HEK293 (cell line): Measurements from ENCODE around the gene DHRS13.
A peak's percentile ranks its signal among the peaks of the same experiment; 100 is the strongest.

Experiments
- ATF2 ChIP-seq: fragments of 450-650 bp; formaldehyde crosslinking; IDR thresholded peaks from 2 replicates; pipeline ENCODE4 v1.5.1; 2016; ENCODE audit warnings: missing biosample characterization, missing genetic modification characterization, low read depth
- HIC1 ChIP-seq: fragments of 450-650 bp; formaldehyde crosslinking; IDR thresholded peaks from 2 replicates; pipeline ENCODE4 v1.5.1; 2016; ENCODE audit warnings: missing biosample characterization, missing genetic modification characterization
- HOXA7 ChIP-seq: sonication (generic); formaldehyde crosslinking; IDR thresholded peaks from 2 replicates; pipeline ENCODE4 v1.8.1; 2022; ENCODE audit warnings: missing genetic modification reagents, borderline replicate concordance
- PRDM6 ChIP-seq: fragments of 450-650 bp; formaldehyde crosslinking; IDR thresholded peaks from 2 replicates; pipeline ENCODE4 v1.5.1; 2017; ENCODE audit warnings: missing biosample characterization, missing genetic modification characterization
- SCRT2 ChIP-seq: fragments of 450-650 bp; formaldehyde crosslinking; IDR thresholded peaks from 2 replicates; pipeline ENCODE4 v1.5.1; 2016; ENCODE audit warnings: missing biosample characterization, missing genetic modification characterization
- WT1 ChIP-seq: fragments of 450-650 bp; formaldehyde crosslinking; IDR thresholded peaks from 2 replicates; pipeline ENCODE4 v1.5.1; 2016; ENCODE audit warnings: missing biosample characterization, missing genetic modification characterization
- ZBTB7A ChIP-seq: fragments of 450-650 bp; formaldehyde crosslinking; IDR thresholded peaks from 2 replicates; pipeline ENCODE4 v1.5.1; 2016; ENCODE audit warnings: low read depth, missing biosample characterization, missing genetic modification characterization
- ZNF121 ChIP-seq: fragments of 450-650 bp; formaldehyde crosslinking; IDR thresholded peaks from 2 replicates; pipeline ENCODE4 v1.5.1; 2016; ENCODE audit warnings: missing biosample characterization, missing genetic modification characterization
- ZNF2 ChIP-seq: fragments of 450-650 bp; formaldehyde crosslinking; IDR thresholded peaks from 2 replicates; pipeline ENCODE4 v1.5.1; 2016; ENCODE audit warnings: missing biosample characterization, missing genetic modification characterization
- ZNF211 ChIP-seq: fragments of 450-650 bp; formaldehyde crosslinking; IDR thresholded peaks from 2 replicates; pipeline ENCODE4 v1.5.1; 2016; ENCODE audit warnings: low read depth, missing biosample characterization, missing genetic modification characterization
- ZNF280D ChIP-seq: fragments of 450-650 bp; formaldehyde crosslinking; IDR thresholded peaks from 2 replicates; pipeline ENCODE4 v1.5.1; 2016; ENCODE audit warnings: missing biosample characterization, missing genetic modification characterization
- ZNF394 ChIP-seq: fragments of 450-650 bp; formaldehyde crosslinking; IDR thresholded peaks from 2 replicates; pipeline ENCODE4 v1.5.1; 2016; ENCODE audit warnings: missing biosample characterization, missing genetic modification characterization, mild to moderate bottlenecking, moderate library complexity, borderline replicate concordance
- ZNF488 ChIP-seq: fragments of 450-650 bp; formaldehyde crosslinking; IDR thresholded peaks from 2 replicates; pipeline ENCODE4 v1.5.1; 2016; ENCODE audit warnings: missing biosample characterization, missing genetic modification characterization
- ZNF501 ChIP-seq: fragments of 450-650 bp; formaldehyde crosslinking; IDR thresholded peaks from 2 replicates; pipeline ENCODE4 v1.5.1; 2016; ENCODE audit warnings: missing biosample characterization, missing genetic modification characterization
- ZNF571 ChIP-seq: fragments of 450-650 bp; formaldehyde crosslinking; IDR thresholded peaks from 2 replicates; pipeline ENCODE4 v1.5.0; 2017; ENCODE audit warnings: missing biosample characterization, missing genetic modification characterization
- ZNF600 ChIP-seq: fragments of 450-650 bp; formaldehyde crosslinking; IDR thresholded peaks from 2 replicates; pipeline ENCODE4 v1.5.1; 2016; ENCODE audit warnings: missing biosample characterization, missing genetic modification characterization
- ZNF621 ChIP-seq: fragments of 450-650 bp; formaldehyde crosslinking; IDR thresholded peaks from 2 replicates; pipeline ENCODE4 v1.5.1; 2017; ENCODE audit warnings: missing biosample characterization, missing genetic modification characterization
- ZNF629 ChIP-seq: fragments of 450-650 bp; formaldehyde crosslinking; IDR thresholded peaks from 2 replicates; pipeline ENCODE4 v1.5.1; 2017; ENCODE audit warnings: missing biosample characterization, missing genetic modification characterization
- ZNF645 ChIP-seq: fragments of 450-650 bp; formaldehyde crosslinking; IDR thresholded peaks from 2 replicates; pipeline ENCODE4; 2016; ENCODE audit warnings: missing biosample characterization, missing genetic modification characterization
- ZNF777 ChIP-seq: fragments of 450-650 bp; formaldehyde crosslinking; IDR thresholded peaks from 2 replicates; pipeline ENCODE4 v1.5.1; 2017; ENCODE audit warnings: missing biosample characterization, missing genetic modification characterization, borderline replicate concordance
- ZNF837 ChIP-seq: fragments of 450-650 bp; formaldehyde crosslinking; IDR thresholded peaks from 2 replicates; pipeline ENCODE4 v1.5.1; 2016; ENCODE audit warnings: missing biosample characterization, missing genetic modification characterization
- ZSCAN16 ChIP-seq: fragments of 450-650 bp; formaldehyde crosslinking; IDR thresholded peaks from 2 replicates; pipeline ENCODE4 v1.5.1; 2016; ENCODE audit warnings: missing biosample characterization, missing genetic modification characterization
- TF ChIP-seq, protein P1 (sequence below): fragments of 450-650 bp; formaldehyde crosslinking; IDR thresholded peaks from 2 replicates; pipeline ENCODE4 v1.5.1; 2016; ENCODE audit warnings: missing biosample characterization, missing genetic modification characterization

The DHRS13 gene

DNA sequence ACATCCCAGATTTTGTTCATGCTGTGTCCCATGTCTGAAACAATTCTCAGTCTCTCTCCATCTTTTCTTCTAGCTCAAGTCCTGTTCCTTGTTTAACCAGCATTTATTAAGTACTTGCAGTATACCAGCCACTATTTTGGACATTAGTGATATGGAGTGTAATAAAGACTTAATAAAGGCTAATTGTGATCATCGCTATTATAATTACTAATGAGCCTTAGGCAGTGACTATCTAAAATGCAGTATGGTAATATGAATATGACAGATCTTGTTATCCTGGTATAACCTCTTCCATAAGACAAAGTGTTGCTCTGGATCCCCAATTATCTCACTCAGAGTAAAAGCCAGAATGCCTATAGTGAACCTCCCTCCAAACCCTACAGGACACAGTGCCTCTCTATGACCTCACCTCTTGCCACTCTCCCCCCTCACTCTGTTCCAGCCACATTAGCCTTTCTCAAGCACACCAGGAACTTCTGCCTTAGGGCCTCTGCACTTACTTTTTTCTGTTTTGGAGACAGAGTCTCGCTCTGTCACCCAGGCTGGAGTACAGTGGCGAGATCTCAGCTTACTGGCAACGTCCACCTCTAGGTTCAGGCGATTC lies 3.6 kb downstream of the DHRS13 start (continued):
- TF ChIP-seq HIC1 (no peak), ZNF571 (tag by site-specific recombination) (no peak), ZNF280D (tag by site-specific recombination) (no peak), SCRT2 (tag by site-specific recombination) (no peak), ZNF645 (tag by site-specific recombination) (no peak), ZNF121 (no peak), ZSCAN16 (tag by site-specific recombination) (no peak), ATF2 (tag by site-specific recombination) (peak; percentile 46), WT1 (tag by site-specific recombination) (no peak), ZNF394 (tag by site-specific recombination) (no peak), ZNF2 (tag by site-specific recombination) (no peak), HOXA7 (no peak), ZNF211 (no peak), ZNF501 (tag by site-specific recombination) (no peak), ZNF600 (tag by site-specific recombination) (peak; percentile 75), ZNF837 (tag by site-specific recombination) (no peak), ZBTB7A (tag by site-specific recombination) (no peak), PRDM6 (no peak), ZNF629 (tag by site-specific recombination) (no peak), ZNF488 (tag by site-specific recombination) (no peak), ZNF621 (no peak), ZNF777 (tag by site-specific recombination) (no peak)
- TF ChIP-seq, protein P1, sequence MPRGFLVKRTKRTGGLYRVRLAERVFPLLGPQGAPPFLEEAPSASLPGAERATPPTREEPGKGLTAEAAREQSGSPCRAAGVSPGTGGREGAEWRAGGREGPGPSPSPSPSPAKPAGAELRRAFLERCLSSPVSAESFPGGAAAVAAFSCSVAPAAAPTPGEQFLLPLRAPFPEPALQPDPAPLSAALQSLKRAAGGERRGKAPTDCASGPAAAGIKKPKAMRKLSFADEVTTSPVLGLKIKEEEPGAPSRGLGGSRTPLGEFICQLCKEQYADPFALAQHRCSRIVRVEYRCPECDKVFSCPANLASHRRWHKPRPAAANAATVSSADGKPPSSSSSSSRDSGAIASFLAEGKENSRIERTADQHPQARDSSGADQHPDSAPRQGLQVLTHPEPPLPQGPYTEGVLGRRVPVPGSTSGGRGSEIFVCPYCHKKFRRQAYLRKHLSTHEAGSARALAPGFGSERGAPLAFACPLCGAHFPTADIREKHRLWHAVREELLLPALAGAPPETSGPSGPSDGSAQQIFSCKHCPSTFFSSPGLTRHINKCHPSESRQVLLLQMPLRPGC = no peak
